H4 (cell line): Measurements from ENCODE around the gene GPANK1. TPM values are rescaled to one million over a fixed set of nuclear protein-coding genes. Genes with fewer than 3 reads are reported as not detected.
A peak's percentile ranks its signal among the peaks of the same experiment; 100 is the strongest.
"Not testable (repeated sequence)": the region's sequence is repeated elsewhere in the genome, so short reads cannot be mapped to it uniquely, and the experiment has no call there.

Experiments used
- DNase-seq: peaks from one replicate; pipeline ENCODE4 v3.0.0-alpha.2; 2015; ENCODE audit warnings: low spot score
- total RNA-seq: library from RNA; depleted of rRNA; stranded (reverse); fragments of >200 nt; shearing (Covaris generic); gene quantifications from 2 replicates; pipeline ENCODE4 v1.2.3, GENCODE V29; 2014; rRNA removed

GPANK1 gene
- total RNA-seq: 13.4 and 15.9 TPM in 2 replicates

- DNase-seq: peak; percentile 97
These were observed at the start of gene GPANK1 for GRCh38 chr6:31664790-31665500. Gene GPANK1 (minus strand): TSS chr6:31664997. CDS start chr6:31664478, 519 bp downstream.

GRCh38 chr6:31713991-31714684 lies 49.3 kb upstream of the GPANK1 start:
- DNase-seq: no peak

DNA sequence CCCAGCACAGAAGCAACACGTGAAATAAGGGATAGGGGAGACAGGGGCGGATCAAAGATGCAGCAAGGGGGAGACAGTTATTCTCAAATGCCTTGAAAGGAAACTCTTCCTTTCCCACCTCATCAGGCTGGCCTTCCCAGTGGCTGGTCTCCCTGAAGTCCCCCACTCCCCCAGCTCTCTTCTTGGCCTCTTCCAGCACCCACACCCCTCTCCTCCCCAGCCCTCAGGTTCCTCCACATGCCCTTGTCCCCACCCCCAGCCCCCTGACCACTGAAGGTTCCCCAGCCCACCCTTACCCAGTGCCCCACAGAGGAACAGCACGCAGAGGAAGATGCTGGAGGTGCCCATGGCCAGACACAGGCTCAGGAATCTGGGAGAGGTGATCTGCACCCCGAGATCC lies 48.7 kb upstream of the GPANK1 start:
- no peak for DNase-seq

GRCh38 chr6:31712296-31712695 lies 47.5 kb upstream of the GPANK1 start:
- no peak for DNase-seq

GRCh38 chr6:31711233-31711632 lies 46.4 kb upstream of the GPANK1 start:
- no peak for DNase-seq

GRCh38 chr6:31710523-31711219 lies 45.9 kb upstream of the GPANK1 start:
- DNase-seq: no peak

DNA sequence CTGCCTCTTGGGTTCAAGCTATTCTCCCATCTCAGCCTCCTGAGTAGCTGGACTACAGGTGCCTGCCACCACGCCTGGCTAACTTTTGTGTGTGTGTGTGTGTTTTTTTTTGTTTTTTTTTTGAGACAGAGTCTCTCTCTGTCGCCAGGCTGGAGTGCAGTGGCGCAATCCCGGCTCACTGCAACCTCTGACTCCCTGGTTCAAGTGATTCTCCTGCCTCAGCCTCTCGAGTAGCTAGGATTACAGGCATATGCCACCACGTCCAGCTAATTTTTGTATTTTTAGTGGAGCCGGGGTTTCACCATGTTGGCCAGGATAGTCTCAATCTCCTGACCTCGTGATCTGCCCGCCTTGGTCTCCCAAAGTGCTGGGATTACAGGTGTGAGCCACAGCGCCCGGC lies 44.4 kb upstream of the GPANK1 start:
- not testable (repeated sequence) for DNase-seq

- no peak for DNase-seq
These were observed 43.4 kb upstream of the GPANK1 start for GRCh38 chr6:31708224-31708623.

GRCh38 chr6:31707701-31708100 lies 42.9 kb upstream of the GPANK1 start:
- DNase-seq: no peak

DNA sequence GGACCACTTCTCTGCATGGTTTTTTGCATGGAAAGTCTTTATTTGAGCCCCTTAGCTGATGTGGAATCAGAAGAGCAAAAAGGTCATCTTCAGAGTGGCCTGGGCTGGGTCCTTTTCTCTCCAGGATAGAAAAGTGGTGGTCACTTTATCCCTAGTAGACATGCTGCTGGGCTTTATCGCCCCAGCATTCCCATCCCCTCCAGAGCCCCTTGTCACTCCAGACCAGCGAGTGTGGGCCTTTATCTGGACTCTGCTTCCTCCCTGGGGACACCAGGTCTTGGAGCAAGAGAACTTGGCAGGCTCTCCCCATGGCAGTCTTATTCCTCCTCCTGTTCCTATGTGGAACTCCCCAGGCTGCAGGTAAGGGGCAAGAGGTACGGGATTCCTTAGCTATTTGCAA lies 41.8 kb upstream of the GPANK1 start, which contains the start of gene LY6G6F:
Gene LY6G6F, plus strand, starts transcription at position 268 of the 400 bp plus-strand sequence. Its CDS starts 41 bp downstream, at position 309.
- DNase-seq: no peak

DNA sequence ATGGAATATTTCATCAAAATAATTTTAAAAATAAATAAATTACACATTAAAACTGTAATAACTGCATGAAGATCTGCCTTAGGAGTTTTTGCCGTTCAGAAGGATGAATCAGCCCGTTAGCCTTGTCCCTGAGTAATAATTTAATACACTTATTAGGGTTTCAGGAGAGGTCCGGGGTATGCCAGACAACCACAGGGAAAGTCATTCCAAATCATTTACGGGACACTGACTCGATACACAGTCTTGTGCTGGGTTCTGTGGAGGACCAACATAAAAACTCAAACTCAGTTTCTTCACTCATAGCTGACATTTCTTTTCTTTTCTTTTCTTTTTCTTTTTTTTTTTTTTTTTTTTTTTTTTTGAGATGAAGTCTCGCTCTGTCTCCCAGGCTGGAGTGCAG lies 41.1 kb upstream of the GPANK1 start:
- DNase-seq: no peak

GRCh38 chr6:31702819-31703716 lies 38.3 kb upstream of the GPANK1 start, which contains the start of gene ABHD16A:
Gene ABHD16A (minus strand): TSS chr6:31703324. CDS start chr6:31703281, 43 bp downstream.
- DNase-seq: peak; percentile 98

DNA sequence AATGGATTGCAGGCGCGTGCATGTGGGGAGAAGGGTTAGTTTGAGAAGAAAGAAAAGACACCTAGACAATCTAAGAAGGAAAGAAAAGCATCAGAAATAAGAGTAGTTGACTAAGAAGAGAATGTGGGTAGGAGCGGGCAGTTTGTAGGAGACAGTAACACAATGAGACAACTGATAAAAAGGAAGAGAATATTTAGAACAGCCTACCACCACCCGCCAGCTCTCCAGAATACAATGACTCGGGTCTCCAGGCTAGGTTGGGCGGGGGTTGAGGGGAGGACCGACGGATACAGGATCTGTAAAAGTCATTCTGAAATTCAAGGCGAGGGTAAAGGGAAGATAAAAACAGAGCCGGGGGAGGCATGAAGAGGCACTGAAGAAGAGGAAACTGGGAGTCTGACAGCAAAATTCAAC lies 37.6 kb upstream of the GPANK1 start:
- DNase-seq: no peak

DNA sequence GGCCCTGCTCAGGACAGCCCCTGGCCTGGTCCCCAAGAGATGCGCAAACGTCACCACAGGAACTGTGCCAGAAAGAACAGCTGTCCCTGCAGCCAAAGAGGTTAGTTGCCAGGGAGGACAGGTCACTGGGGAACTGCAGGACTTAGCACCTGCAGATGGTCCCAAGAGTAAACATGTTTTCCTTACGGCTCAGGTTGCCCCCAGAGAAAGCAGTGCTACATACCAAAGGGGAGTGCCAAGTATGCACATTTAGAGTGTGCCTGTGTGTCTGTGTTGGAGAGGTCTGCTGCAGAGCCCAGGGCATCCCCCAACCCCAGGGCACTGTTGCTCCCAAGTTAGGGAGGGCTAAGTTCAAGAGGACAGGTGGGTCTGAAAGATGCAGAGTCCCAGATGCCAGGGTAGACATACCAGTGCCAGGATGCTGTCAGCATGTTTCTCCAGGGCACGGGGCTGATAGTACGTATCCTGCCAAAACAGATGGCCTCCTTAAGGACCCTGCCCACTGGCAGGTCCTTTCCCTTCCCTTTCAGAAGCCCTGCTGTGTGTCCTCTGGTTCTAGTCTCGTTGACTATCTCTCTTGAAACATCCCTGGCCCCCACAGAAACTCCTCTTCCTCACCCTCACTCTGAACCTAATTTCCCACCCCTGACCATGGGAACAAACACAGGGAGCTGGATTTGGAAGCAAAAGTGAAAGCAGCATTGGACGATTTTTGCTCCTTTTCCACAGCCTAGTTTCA lies 37.0 kb upstream of the GPANK1 start:
- DNase-seq: no peak

- no peak for DNase-seq
These were observed 36.1 kb upstream of the GPANK1 start for GRCh38 chr6:31700740-31701401.

GRCh38 chr6:31697555-31697954 lies 32.8 kb upstream of the GPANK1 start:
- no peak for DNase-seq

DNA sequence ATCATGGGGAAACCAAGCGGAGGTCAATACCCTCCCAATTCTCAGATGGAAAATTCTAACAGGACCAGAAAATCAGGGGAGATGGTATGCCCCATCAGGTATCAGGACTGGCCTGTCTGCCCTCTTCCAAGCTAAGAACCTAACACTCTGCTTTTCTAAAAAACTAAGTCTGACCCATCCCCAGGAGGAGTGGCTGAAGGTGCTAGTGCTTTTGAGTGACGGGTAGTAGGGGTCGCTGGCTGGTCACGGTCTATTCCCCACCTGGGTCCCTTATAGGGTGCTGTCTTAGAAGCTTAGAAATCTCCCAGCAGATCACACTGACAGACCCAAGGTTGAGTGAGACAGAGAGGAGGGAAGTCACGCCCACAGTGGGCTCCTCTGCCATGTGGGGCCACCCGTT lies 28.7 kb upstream of the GPANK1 start:
- DNase-seq: no peak

DNA sequence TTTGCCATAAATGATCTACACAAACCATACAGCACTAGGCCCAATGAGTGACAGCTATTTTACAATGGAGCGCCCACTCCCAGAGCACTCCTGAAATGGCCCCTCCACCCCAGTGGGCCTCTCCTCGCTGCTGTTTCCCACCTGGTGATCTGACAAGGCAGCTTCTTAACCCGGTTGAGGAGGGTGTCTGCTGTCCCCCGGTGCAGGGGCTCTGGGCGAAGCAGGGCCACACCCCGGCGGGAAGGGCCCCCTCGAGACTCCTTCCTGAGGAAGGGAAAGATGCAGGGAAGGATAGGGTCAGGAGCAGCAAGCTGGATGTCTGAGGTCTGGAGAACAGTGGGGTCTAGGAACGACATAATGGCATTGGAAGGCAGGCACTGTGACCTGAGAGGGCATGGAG lies 28.1 kb upstream of the GPANK1 start:
- DNase-seq: no peak

- no peak for DNase-seq
These were observed 27.6 kb upstream of the GPANK1 start for GRCh38 chr6:31692353-31692752.

- no peak for DNase-seq
These were observed 26.8 kb upstream of the GPANK1 start for GRCh38 chr6:31691564-31692108.
